K562 (cell line): Measurements from ENCODE around the gene NRXN2. TPM values are rescaled to one million over a fixed set of nuclear protein-coding genes. Genes with fewer than 3 reads are reported as not detected.

Experiments
- ATAC-seq: fragments of 200-7000 bp; cut with Tn5 transposase; 3 replicates; pipeline ENCODE4 v1.9.1; 2020; ENCODE audit warnings: moderate library complexity
- BruUV-seq: library from RNA; stranded (reverse); fragments of 400-500 nt; replicated peaks from 2 replicates; lab custom pipeline; 2021; lab: Mats Ljungman, UMichigan
- CTCF ChIA-PET: fragments of 300-600 bp; formaldehyde crosslinking; extraction: SDS; loops from one replicate; lab custom pipeline; 2021; ENCODE audit warnings: low intra/inter-chr PET ratio; lab: Yijun Ruan, JAX
- POLR2A ChIA-PET: fragments of 300-600, 350-650 bp; sonication (Branson Sonifier 250); formaldehyde crosslinking; extraction: SDS; loops from one replicate; lab custom pipeline; 2021; ENCODE audit warnings: antibody characterized with exemption, inconsistent platforms; lab: Yijun Ruan, JAX
- DNase-seq, 4 experiments: peaks; one replicate each; pipeline versions ENCODE4 v3.0.0 to v3.0.0-alpha.2; 2011 to 2018; ENCODE audit warnings: low spot score in 3 of 4, mixed read lengths in 3 of 4; ENCODE audit errors: extremely low read depth in 1 of 4
- FAIRE-seq: peaks from 2 replicates; lab custom pipeline; 2011; peaks lifted over from hg19 to GRCh38; lab: Jason Lieb, UNC
- H2AFZ ChIP-seq: 2 replicates; pipeline ENCODE4 v1.6.0; 2011; ENCODE audit warnings: low read depth, low read length, control low read depth, inconsistent platforms
- H3K27ac ChIP-seq: fragments of 200-600 bp; 3 replicates; pipeline ENCODE4 v1.8.0; 2011; ENCODE audit warnings: low read depth, mild to moderate bottlenecking, control low read depth, inconsistent platforms, low read length, moderate library complexity, mixed read lengths; ENCODE audit errors: extremely low read depth
- H3K27me3 ChIP-seq, 2 experiments: fragments of 300-600 bp in 1 of 2; 2 replicates in 1 of 2; 3 replicates in 1 of 2; pipeline versions ENCODE4 v1.6.0 to v1.8.0; 2011; ENCODE audit warnings: inconsistent platforms in 2 of 2, low read length in 2 of 2, mild to moderate bottlenecking in 1 of 2, mixed read lengths in 1 of 2, moderate library complexity in 1 of 2; ENCODE audit not compliant: control insufficient read depth in 2 of 2, insufficient read depth in 2 of 2
- H3K36me3 ChIP-seq: fragments of 300-600 bp; 3 replicates; pipeline ENCODE4 v1.8.0; 2011; ENCODE audit warnings: mild to moderate bottlenecking, low read length, inconsistent platforms; ENCODE audit not compliant: control insufficient read depth, insufficient read depth
- H3K4me1 ChIP-seq, 2 experiments: fragments of 200-600 bp in 1 of 2; replicated peaks in 1 of 2; 2 replicates in 1 of 2; 3 replicates in 1 of 2; pipeline versions ENCODE4 v1.5.1 to v1.8.0; 2011; ENCODE audit warnings: inconsistent platforms in 2 of 2, low read length in 2 of 2, mild to moderate bottlenecking in 1 of 2, mixed read lengths in 1 of 2, moderate library complexity in 1 of 2; ENCODE audit not compliant: control insufficient read depth in 2 of 2, insufficient read depth in 2 of 2
- H3K4me2 ChIP-seq: 2 replicates; pipeline ENCODE4 v1.6.1; 2011; ENCODE audit warnings: low read length, control low read depth, inconsistent platforms, mixed read lengths; ENCODE audit not compliant: insufficient read depth
- H3K4me3 ChIP-seq: fragments of 200-600 bp; sonication (generic), shearing (Covaris generic); 2 replicates; pipeline ENCODE4 v1.5.1; 2016; ENCODE audit warnings: control low read depth, inconsistent platforms
- H3K79me2 ChIP-seq: fragments of 200-600 bp; 3 replicates; pipeline ENCODE4 v1.8.0; 2011; ENCODE audit warnings: low read length, inconsistent platforms; ENCODE audit not compliant: control insufficient read depth, insufficient read depth
- H3K9ac ChIP-seq, 2 experiments: 2 replicates each; pipeline versions ENCODE4 v1.6.0 to v1.6.1; 2011; ENCODE audit warnings: low read depth in 2 of 2, low read length in 2 of 2, control low read depth in 1 of 2, inconsistent platforms in 1 of 2, mild to moderate bottlenecking in 1 of 2, mixed read lengths in 1 of 2; ENCODE audit not compliant: insufficient read depth in 1 of 2
- H3K9me1 ChIP-seq: one replicate; pipeline ENCODE4 v1.6.0; 2011; ENCODE audit warnings: inconsistent platforms, mild to moderate bottlenecking, low read length, moderate library complexity; ENCODE audit not compliant: control insufficient read depth, insufficient read depth
- H3K9me3 ChIP-seq: replicated peaks from 2 replicates; pipeline ENCODE4 v1.5.1; 2011; ENCODE audit warnings: low read depth, low read length, inconsistent platforms; ENCODE audit not compliant: control insufficient read depth, insufficient read depth
- H4K20me1 ChIP-seq: replicated peaks from 2 replicates; pipeline ENCODE4 v1.6.1; 2011; ENCODE audit warnings: low read length, inconsistent platforms, mixed read lengths; ENCODE audit not compliant: control insufficient read depth, insufficient read depth
- ELF2 ChIP-seq: fragments of 250-450 bp; sonication (Bioruptor Pico); IDR thresholded peaks from 2 replicates; pipeline ENCODE4 v1.5.0; 2021; ENCODE audit warnings: mild to moderate bottlenecking
- EP400 ChIP-seq: fragments of 450-650 bp; IDR thresholded peaks from 2 replicates; pipeline ENCODE4 v1.6.1; 2017; ENCODE audit warnings: antibody characterized with exemption, mild to moderate bottlenecking, moderate library complexity
- ERF ChIP-seq: fragments of 450-650 bp; formaldehyde crosslinking; IDR thresholded peaks from 2 replicates; pipeline ENCODE4 v1.4.0; 2020; ENCODE audit warnings: mild to moderate bottlenecking, mixed read lengths
- ETV1 ChIP-seq: fragments of 450-650 bp; conservative IDR thresholded peaks from 2 replicates; pipeline ENCODE4 v1.6.1; 2016; ENCODE audit warnings: missing genetic modification characterization, control low read depth, low read depth, missing compliant biosample characterization
- GATAD2A ChIP-seq: fragments of 450-650 bp; IDR thresholded peaks from 2 replicates; pipeline ENCODE4 v1.6.1; 2017
- HDGF ChIP-seq: fragments of 450-650 bp; IDR thresholded peaks from 2 replicates; pipeline ENCODE4 v1.6.1; 2016
- KAT7 ChIP-seq: sonication (generic); formaldehyde crosslinking; IDR thresholded peaks from 2 replicates; pipeline ENCODE4 v1.8.0; 2022; ENCODE audit warnings: missing genetic modification reagents, mild to moderate bottlenecking, borderline replicate concordance
- L3MBTL2 ChIP-seq: fragments of 450-650 bp; IDR thresholded peaks from 2 replicates; pipeline ENCODE4 v1.6.1; 2016; ENCODE audit warnings: mild to moderate bottlenecking, moderate library complexity
- MAFG ChIP-seq: fragments of 450-650 bp; conservative IDR thresholded peaks from 2 replicates; pipeline ENCODE4 v1.6.1; 2016; ENCODE audit warnings: missing genetic modification characterization, missing compliant biosample characterization
- MAFK ChIP-seq: IDR thresholded peaks from 2 replicates; pipeline ENCODE4 v1.6.1; 2011; ENCODE audit warnings: low read length, improper control_type of control experiment
- NRF1 ChIP-seq, 2 experiments: fragments of 450-650 bp; IDR thresholded peaks in 1 of 2; conservative IDR thresholded peaks in 1 of 2; 2 replicates each; pipeline ENCODE4 v1.6.1; 2014; ENCODE audit warnings: mild to moderate bottlenecking in 2 of 2
- POLR2A ChIP-seq: fragments of 450-650 bp; conservative IDR thresholded peaks from 2 replicates; pipeline ENCODE4 v1.6.1; 2016
- PTTG1 ChIP-seq: fragments of 450-650 bp; IDR thresholded peaks from 2 replicates; pipeline ENCODE4 v1.6.1; 2016; ENCODE audit warnings: low read depth, mild to moderate bottlenecking, missing genetic modification characterization, missing compliant biosample characterization
- RBM25 ChIP-seq: fragments of 200-400 bp; formaldehyde crosslinking; IDR thresholded peaks from 2 replicates; pipeline ENCODE4 v1.6.1; 2018; ENCODE audit warnings: low read length, low read depth, moderate library complexity; ENCODE audit not compliant: severe bottlenecking
- RNF2 ChIP-seq: sonication (generic); IDR thresholded peaks from 2 replicates; pipeline ENCODE4 v1.6.1; 2016
- SNIP1 ChIP-seq: fragments of 450-650 bp; IDR thresholded peaks from 2 replicates; pipeline ENCODE4 v1.7.1; 2017; ENCODE audit warnings: low read depth, mild to moderate bottlenecking
- SP2 ChIP-seq: IDR thresholded peaks from 2 replicates; pipeline ENCODE4 v1.6.1; 2011; ENCODE audit warnings: mild to moderate bottlenecking, low read depth, low read length, moderate library complexity; ENCODE audit not compliant: poor library complexity, severe bottlenecking; ENCODE audit errors: extremely low read depth
- SPI1 ChIP-seq: IDR thresholded peaks from 2 replicates; pipeline ENCODE4 v1.6.1; 2011; ENCODE audit warnings: low read depth, low read length, control low read depth, borderline replicate concordance
- SREBF2 ChIP-seq: sonication (generic); formaldehyde crosslinking; IDR thresholded peaks from 2 replicates; pipeline ENCODE4 v1.4.0; 2020; ENCODE audit warnings: mild to moderate bottlenecking, missing genetic modification reagents
- TAL1 ChIP-seq: fragments of 450-650 bp; IDR thresholded peaks from 2 replicates; pipeline ENCODE4 v1.6.1; 2016; ENCODE audit warnings: mild to moderate bottlenecking
- TBL1XR1 ChIP-seq, 2 experiments: IDR thresholded peaks; 2 replicates each; pipeline ENCODE4 v1.6.1; 2012; ENCODE audit warnings: improper control_type of control experiment in 2 of 2, low read length in 2 of 2, mild to moderate bottlenecking in 1 of 2
- TCFL5 ChIP-seq: fragments of 250-450 bp; sonication (Bioruptor Pico); conservative IDR thresholded peaks from 2 replicates; pipeline ENCODE4 v1.6.1; 2021; ENCODE audit warnings: mild to moderate bottlenecking, moderate library complexity, matching md5 sums
- U2AF1 ChIP-seq: fragments of 200-400 bp; formaldehyde crosslinking; optimal IDR thresholded peaks from 2 replicates; pipeline ENCODE3; 2017; ENCODE audit warnings: mild to moderate bottlenecking, low read depth, low read length, moderate library complexity
- WGBS: fragments of 100-300 bp; shearing (Covaris generic); methylation state at CpG from one replicate; pipeline ENCODE4 v1.1.6; 2016; ENCODE audit warnings: low coverage, mixed read lengths; ENCODE audit not compliant: insufficient coverage; ENCODE audit errors: missing lambda C conversion rate; 5-methylcytosine and 5-hydroxymethylcytosine counted together
- in situ Hi-C: fragments of 300-500 bp; cut with MboI; formaldehyde crosslinking; loops from 4 replicates; pipeline ENCODE4 v1.15.0; 2018; ENCODE audit warnings: inconsistent platforms, mixed read lengths
- intact Hi-C: fragments of 100-400 bp; cut with micrococcal nuclease; formaldehyde crosslinking; loops from 2 replicates; pipeline ENCODE4 v1.14.2; 2022
- polyA plus RNA-seq, 8 experiments: library from polyadenylated mRNA; depleted of rRNA in 4 of 8; stranded (reverse) in 5 of 8; unstranded in 3 of 8; fragments of >200 nt; fragmentation: Nextera tagmentation in 2 of 8; fragmentation: Illumina TruSeq in 1 of 8; extraction: Ambion mirVana in 2 of 8; extraction: Trizol in 1 of 8; gene quantifications; 2 replicates each; pipeline versions ENCODE4 v1.2.1 to v1.2.3, GENCODE V29; 2011 to 2014; ENCODE audit warnings: inconsistent platforms in 1 of 8, missing spikeins in 1 of 8
- total RNA-seq, 7 experiments: library from RNA; depleted of rRNA in 6 of 7; stranded (reverse); fragments of >200 nt in 6 of 7; fragmentation: Illumina TruSeq in 2 of 7; extraction: Trizol in 2 of 7; gene quantifications; 2 replicates each; pipeline versions ENCODE4 v1.2.1 to v1.2.3, GENCODE V29; 2011 to 2021; ENCODE audit warnings: low replicate concordance in 1 of 7
- TF ChIP-seq, protein P1 (sequence below): fragments of 450-650 bp; formaldehyde crosslinking; IDR thresholded peaks from 2 replicates; pipeline ENCODE4 v1.4.0; 2022; ENCODE audit warnings: missing genetic modification characterization

NRXN2 gene
- total and polyA plus RNA-seq, 9 of the 15 experiments (the other 6 are each of a cell fraction or from before 2014, with no cell fraction given), result 0.07 to 0.47 (median 0.15) TPM; not detected in 4

DNA sequence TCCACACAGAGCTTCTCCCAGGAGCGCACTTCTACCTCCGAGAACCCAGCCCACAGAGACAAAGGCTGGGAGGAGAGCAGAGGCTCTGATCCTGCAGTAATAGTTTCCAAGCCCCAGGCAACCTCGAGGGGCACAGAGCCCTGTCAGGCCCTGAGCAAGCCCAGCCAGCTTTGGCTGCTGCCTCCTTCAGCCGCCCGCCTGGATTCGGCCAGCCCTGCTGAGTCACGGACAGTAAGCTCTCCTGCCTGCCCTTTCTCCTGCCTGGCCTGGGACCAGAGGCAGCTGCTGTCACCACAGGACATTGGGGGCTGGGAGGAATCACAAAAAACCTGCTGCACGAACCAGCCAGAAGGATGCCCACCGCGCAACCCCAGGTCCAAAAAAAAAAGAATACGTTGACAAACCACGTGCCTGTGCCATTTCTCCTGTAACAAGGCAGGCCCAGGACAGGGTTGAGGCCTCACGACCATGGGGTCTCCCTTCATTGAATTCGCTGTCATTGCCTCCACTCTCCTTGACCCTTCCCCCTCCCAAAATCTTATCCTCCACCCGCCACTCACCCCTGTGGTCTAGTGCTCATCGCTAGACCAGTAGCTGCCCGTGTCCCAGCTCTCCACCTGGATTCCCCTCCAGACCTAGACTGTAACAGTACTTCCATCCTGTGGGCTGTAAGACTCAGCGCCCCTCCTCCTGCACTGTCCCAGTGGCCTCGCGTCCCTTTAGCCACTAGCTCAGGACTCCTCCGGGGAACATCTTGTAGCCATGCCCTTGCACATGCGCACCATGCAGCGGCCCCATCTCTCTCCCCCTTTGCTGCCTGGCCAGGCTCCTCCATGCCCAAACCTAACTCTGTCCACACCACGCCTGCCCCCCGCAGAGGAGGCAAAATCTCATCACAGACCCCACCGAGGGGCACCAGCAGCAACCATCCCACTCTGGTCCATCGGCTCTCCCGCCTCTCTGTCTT lies 139.4 kb downstream of the NRXN2 start:
- CTCF ChIA-PET, result no interaction called here
- peak; percentile 86 for ATAC-seq
- POLR2A ChIA-PET, result interaction anchor here (0.9 to 1.1 kb wide), 2 partner anchors 16 to 122 kb away, joined by 3 read pairs; no protein-coding TSS in a partner anchor
- Histone ChIP-seq H3K27me3 (peaks cover 23 to 68% of the 10 kb centered on the region in 2 experiments), H3K9ac (peak overlapping the region in 1 of 2 experiments; percentile 46; a peak in 1 of 4 replicates), H3K79me2 (no peaks in the 10 kb centered on the region), H3K4me3 (no peak overlapping the region), H3K36me3 (no peaks in the 10 kb centered on the region), H3K27ac (no peak overlapping the region), H3K9me3 (no peaks in the 10 kb centered on the region), H3K9me1 (peaks cover 3% of the 10 kb centered on the region), H3K4me1 (peaks cover 3 to 17% of the 10 kb centered on the region in 2 experiments; a peak in 3 of 5 replicates), H3K4me2 (no peak overlapping the region), H4K20me1 (no peaks in the 10 kb centered on the region), H2AFZ (no peak overlapping the region)
- no TSS peak for BruUV-seq
- DNase-seq, result peak; percentile 32 to 42 (median 36)
- WGBS, result 17% methylated on average over 28 of the region's 28 CpGs
- in situ Hi-C loops (no loop called here), intact Hi-C loops (no loop called here)
- no peak for FAIRE-seq
- TF ChIP-seq SREBF2 (CRISPR knock-in tag) (no peak), HDGF (no peak), RBM25 (no peak), MAFK (peak; percentile 46; the same call in 1 of the 2 replicates), RNF2 (no peak), SNIP1 (no peak), SPI1 (no peak), U2AF1 (no peak), POLR2A (no peak), GATAD2A (no peak), ELF2 (CRISPR knock-in tag) (no peak), TBL1XR1 (IDR thresholded peaks at IDR 0.05; ENCODE audit: low read length in 2 of 2) (no peak), PTTG1 (tag) (no peak), ERF (no peak), SP2 (no peak), L3MBTL2 (peak; percentile 19; the same call in 1 of the 2 replicates), TCFL5 (CRISPR knock-in tag) (no peak), EP400 (no peak), KAT7 (CRISPR knock-in tag) (no peak), MAFG (tag) (peak; percentile 69), NRF1 (conservative IDR thresholded peaks at IDR 0.05 in 1 of 2, IDR thresholded peaks at IDR 0.05 in 1 of 2) (peak; percentile 60 to 66), TAL1 (no peak), ETV1 (tag) (no peak)
- TF ChIP-seq, protein P1, sequence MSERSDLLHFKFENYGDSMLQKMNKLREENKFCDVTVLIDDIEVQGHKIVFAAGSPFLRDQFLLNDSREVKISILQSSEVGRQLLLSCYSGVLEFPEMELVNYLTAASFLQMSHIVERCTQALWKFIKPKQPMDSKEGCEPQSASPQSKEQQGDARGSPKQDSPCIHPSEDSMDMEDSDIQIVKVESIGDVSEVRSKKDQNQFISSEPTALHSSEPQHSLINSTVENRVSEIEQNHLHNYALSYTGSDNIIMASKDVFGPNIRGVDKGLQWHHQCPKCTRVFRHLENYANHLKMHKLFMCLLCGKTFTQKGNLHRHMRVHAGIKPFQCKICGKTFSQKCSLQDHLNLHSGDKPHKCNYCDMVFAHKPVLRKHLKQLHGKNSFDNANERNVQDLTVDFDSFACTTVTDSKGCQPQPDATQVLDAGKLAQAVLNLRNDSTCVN, result no peak
